ENCODE measurements around the gene RAD51B.

DNA sequence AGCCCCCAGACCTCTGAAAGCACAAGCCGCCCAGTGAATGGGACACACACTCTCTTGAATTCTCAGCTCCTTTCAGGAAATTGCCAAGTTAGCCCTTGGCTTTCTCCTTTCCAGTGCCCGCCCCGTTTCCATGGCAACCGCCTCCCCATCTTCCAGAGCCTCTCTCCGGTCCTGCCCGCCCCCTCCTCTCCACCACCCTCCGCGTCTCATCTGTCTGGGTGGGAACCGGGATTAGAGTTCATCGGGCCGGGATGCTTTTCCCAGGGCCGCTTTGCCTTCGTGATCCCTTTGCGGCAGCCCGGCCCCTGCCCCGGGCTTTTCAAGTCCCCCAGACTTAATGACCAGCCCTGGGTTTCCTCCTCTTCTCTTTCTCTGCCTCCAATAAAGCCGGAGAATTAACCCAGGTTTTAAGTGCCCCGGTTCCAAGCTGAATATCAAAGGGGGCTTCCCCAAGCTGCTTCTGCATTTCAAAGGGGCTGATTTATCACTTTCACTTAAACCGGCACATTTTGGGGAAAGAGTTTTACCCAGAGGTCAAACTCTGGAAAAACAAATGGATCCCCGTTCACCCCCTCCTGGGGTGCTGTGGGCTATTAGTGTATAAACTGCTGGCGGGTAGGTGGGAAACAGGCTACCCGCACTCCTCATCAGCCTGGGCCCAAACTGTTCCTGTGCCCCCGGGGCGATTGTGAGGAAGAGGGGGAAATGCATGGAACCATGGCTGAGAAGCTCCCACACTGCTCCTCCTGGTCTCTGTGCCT, 871.6 kb downstream of the RAD51B start:
- TF ChIP-seq, protein P1, sequence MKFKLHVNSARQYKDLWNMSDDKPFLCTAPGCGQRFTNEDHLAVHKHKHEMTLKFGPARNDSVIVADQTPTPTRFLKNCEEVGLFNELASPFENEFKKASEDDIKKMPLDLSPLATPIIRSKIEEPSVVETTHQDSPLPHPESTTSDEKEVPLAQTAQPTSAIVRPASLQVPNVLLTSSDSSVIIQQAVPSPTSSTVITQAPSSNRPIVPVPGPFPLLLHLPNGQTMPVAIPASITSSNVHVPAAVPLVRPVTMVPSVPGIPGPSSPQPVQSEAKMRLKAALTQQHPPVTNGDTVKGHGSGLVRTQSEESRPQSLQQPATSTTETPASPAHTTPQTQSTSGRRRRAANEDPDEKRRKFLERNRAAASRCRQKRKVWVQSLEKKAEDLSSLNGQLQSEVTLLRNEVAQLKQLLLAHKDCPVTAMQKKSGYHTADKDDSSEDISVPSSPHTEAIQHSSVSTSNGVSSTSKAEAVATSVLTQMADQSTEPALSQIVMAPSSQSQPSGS (CRISPR knock-in tag; IDR thresholded peaks at IDR 0.05; ENCODE audit: borderline replicate concordance, low read depth), result no peak
- TF ChIP-seq ZNF232 (CRISPR knock-in tag; IDR thresholded peaks at IDR 0.05), result no peak
- TF ChIP-seq, protein P2, sequence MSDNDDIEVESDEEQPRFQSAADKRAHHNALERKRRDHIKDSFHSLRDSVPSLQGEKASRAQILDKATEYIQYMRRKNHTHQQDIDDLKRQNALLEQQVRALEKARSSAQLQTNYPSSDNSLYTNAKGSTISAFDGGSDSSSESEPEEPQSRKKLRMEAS (CRISPR knock-in tag; IDR thresholded peaks at IDR 0.05), result no peak
- TF ChIP-seq, protein P3, sequence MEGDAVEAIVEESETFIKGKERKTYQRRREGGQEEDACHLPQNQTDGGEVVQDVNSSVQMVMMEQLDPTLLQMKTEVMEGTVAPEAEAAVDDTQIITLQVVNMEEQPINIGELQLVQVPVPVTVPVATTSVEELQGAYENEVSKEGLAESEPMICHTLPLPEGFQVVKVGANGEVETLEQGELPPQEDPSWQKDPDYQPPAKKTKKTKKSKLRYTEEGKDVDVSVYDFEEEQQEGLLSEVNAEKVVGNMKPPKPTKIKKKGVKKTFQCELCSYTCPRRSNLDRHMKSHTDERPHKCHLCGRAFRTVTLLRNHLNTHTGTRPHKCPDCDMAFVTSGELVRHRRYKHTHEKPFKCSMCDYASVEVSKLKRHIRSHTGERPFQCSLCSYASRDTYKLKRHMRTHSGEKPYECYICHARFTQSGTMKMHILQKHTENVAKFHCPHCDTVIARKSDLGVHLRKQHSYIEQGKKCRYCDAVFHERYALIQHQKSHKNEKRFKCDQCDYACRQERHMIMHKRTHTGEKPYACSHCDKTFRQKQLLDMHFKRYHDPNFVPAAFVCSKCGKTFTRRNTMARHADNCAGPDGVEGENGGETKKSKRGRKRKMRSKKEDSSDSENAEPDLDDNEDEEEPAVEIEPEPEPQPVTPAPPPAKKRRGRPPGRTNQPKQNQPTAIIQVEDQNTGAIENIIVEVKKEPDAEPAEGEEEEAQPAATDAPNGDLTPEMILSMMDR (IDR thresholded peaks at IDR 0.05), result no peak
- TF ChIP-seq ATF1 (CRISPR knock-in tag; IDR thresholded peaks at IDR 0.05), result no peak
- TF ChIP-seq, protein P4, sequence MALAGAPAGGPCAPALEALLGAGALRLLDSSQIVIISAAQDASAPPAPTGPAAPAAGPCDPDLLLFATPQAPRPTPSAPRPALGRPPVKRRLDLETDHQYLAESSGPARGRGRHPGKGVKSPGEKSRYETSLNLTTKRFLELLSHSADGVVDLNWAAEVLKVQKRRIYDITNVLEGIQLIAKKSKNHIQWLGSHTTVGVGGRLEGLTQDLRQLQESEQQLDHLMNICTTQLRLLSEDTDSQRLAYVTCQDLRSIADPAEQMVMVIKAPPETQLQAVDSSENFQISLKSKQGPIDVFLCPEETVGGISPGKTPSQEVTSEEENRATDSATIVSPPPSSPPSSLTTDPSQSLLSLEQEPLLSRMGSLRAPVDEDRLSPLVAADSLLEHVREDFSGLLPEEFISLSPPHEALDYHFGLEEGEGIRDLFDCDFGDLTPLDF (CRISPR knock-in tag; IDR thresholded peaks at IDR 0.05), result no peak
- TF ChIP-seq, protein P5, sequence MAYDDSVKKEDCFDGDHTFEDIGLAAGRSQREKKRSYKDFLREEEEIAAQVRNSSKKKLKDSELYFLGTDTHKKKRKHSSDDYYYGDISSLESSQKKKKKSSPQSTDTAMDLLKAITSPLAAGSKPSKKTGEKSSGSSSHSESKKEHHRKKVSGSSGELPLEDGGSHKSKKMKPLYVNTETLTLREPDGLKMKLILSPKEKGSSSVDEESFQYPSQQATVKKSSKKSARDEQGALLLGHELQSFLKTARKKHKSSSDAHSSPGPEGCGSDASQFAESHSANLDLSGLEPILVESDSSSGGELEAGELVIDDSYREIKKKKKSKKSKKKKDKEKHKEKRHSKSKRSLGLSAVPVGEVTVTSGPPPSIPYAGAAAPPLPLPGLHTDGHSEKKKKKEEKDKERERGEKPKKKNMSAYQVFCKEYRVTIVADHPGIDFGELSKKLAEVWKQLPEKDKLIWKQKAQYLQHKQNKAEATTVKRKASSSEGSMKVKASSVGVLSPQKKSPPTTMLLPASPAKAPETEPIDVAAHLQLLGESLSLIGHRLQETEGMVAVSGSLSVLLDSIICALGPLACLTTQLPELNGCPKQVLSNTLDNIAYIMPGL (CRISPR knock-in tag; IDR thresholded peaks at IDR 0.05), result no peak
